Naive thymus-derived CD4-positive, alpha-beta T cell (primary cell): ENCODE measurements around the gene SLC12A5. TPM values are rescaled to one million over a fixed set of nuclear protein-coding genes. Genes with fewer than 3 reads are reported as not detected.

Experiments used
- ATAC-seq: fragments of 150-1000 bp; cut with Tn5 transposase; 2 replicates; pipeline ENCODE4 v1.10.0; 2021; ENCODE audit warnings: mild to moderate bottlenecking, moderate library complexity
- CTCF ChIA-PET: fragments of 350-600 bp; sonication (Branson Sonifier 250); formaldehyde crosslinking; loops from one replicate; lab custom pipeline; 2021; ENCODE audit warnings: antibody characterized with exemption; lab: Charles Lee
- POLR2A ChIA-PET: fragments of 350-600 bp; sonication (Branson Sonifier 250); formaldehyde crosslinking; loops from one replicate; lab custom pipeline; 2021; ENCODE audit warnings: antibody characterized with exemption, inconsistent platforms; lab: Charles Lee
- DNase-seq, 9 donors: peaks; one replicate each; pipeline versions ENCODE4 v3.0.0 to v3.0.0-alpha.2; 2020 to 2022; ENCODE audit warnings: mixed read lengths in 1 of 9
- H3K27ac ChIP-seq: one replicate; pipeline ENCODE4 v1.7.0; 2013; ENCODE audit warnings: mild to moderate bottlenecking, low read depth, low read length, moderate library complexity
- H3K27me3 ChIP-seq, 2 donors: one replicate each; pipeline ENCODE4 v1.7.0; 2013; ENCODE audit warnings: low read length in 2 of 2, mild to moderate bottlenecking in 2 of 2, moderate library complexity in 2 of 2; ENCODE audit not compliant: control insufficient read depth in 2 of 2, insufficient read depth in 2 of 2
- H3K36me3 ChIP-seq, 3 experiments: 1 replicate in 2 of 3; 2 replicates in 1 of 3; pipeline ENCODE4 v1.7.0; 2013; ENCODE audit warnings: low read length in 3 of 3, mild to moderate bottlenecking in 3 of 3, moderate library complexity in 1 of 3; ENCODE audit not compliant: insufficient read depth in 3 of 3, control insufficient read depth in 2 of 3
- H3K4me1 ChIP-seq, 2 donors: one replicate each; pipeline ENCODE4 v1.7.0; 2013; ENCODE audit warnings: low read length in 2 of 2, mild to moderate bottlenecking in 2 of 2, moderate library complexity in 1 of 2; ENCODE audit not compliant: control insufficient read depth in 2 of 2, insufficient read depth in 2 of 2
- H3K4me3 ChIP-seq: 2 replicates; pipeline ENCODE4 v1.7.0; 2013; ENCODE audit warnings: mild to moderate bottlenecking, low read length
- H3K9me3 ChIP-seq, 3 experiments: 1 replicate in 2 of 3; 2 replicates in 1 of 3; pipeline ENCODE4 v1.7.0; 2013; ENCODE audit warnings: low read length in 3 of 3; ENCODE audit not compliant: control insufficient read depth in 2 of 3
- H3K27ac Mint-ChIP-seq, 9 donors: one replicate each; pipeline ENCODE4 v1.8.0; 2020 to 2022; ENCODE audit warnings: mixed read lengths in 9 of 9, mild to moderate bottlenecking in 8 of 9, moderate library complexity in 5 of 9, inconsistent platforms in 2 of 9
- H3K27me3 Mint-ChIP-seq, 5 donors: one replicate each; pipeline ENCODE4 v1.8.0; 2021 to 2022; ENCODE audit warnings: mixed read lengths in 5 of 5, mild to moderate bottlenecking in 1 of 5
- H3K36me3 Mint-ChIP-seq, 5 donors: one replicate each; pipeline ENCODE4 v1.8.0; 2020 to 2022; ENCODE audit warnings: mixed read lengths in 5 of 5, mild to moderate bottlenecking in 3 of 5, inconsistent platforms in 1 of 5
- H3K4me1 Mint-ChIP-seq, 7 donors: one replicate each; pipeline ENCODE4 v1.8.0; 2020 to 2022; ENCODE audit warnings: mixed read lengths in 7 of 7, mild to moderate bottlenecking in 3 of 7, inconsistent platforms in 1 of 7
- H3K4me3 Mint-ChIP-seq, 10 donors: one replicate each; pipeline ENCODE4 v1.8.0; 2020 to 2022; ENCODE audit warnings: mild to moderate bottlenecking in 10 of 10, mixed read lengths in 10 of 10, moderate library complexity in 6 of 10, inconsistent platforms in 2 of 10
- H3K9me3 Mint-ChIP-seq, 11 donors: one replicate each; pipeline ENCODE4 v1.8.0; 2020 to 2022; ENCODE audit warnings: mixed read lengths in 11 of 11, mild to moderate bottlenecking in 4 of 11, inconsistent platforms in 1 of 11, moderate library complexity in 1 of 11
- intact Hi-C, 2 donors: fragments of 100-400 bp; cut with micrococcal nuclease; formaldehyde crosslinking; loops; one replicate each; pipeline ENCODE4 v1.15.1; 2023
- polyA plus RNA-seq, 2 donors: library from polyadenylated mRNA; unstranded; fragments of 300-500 nt; fragmentation: Illumina TruSeq; gene quantifications; one replicate each; pipeline ENCODE4 v1.2.3, GENCODE V29; 2021
- total RNA-seq, 6 experiments: library from RNA in 5 of 6; stranded (reverse) in 5 of 6; gene quantifications; 1 replicate in 5 of 6; 2 replicates in 1 of 6; pipeline ENCODE4 v1.2.3 and lab custom pipeline; 2021 to 2026

SLC12A5 gene
- total and polyA plus RNA-seq, 7 experiments from 2014 or later: not detected

GRCh38 chr20:46044896-46045295 is 15.9 kb downstream of the SLC12A5 start:
- Histone ChIP-seq H3K27ac (no peak overlapping the region), H3K27me3 (no peaks in the 10 kb centered on the region), H3K9me3 (no peaks in the 10 kb centered on the region), H3K4me3 (no peak overlapping the region), H3K36me3 (no peaks in the 10 kb centered on the region), H3K4me1 (no peaks in the 10 kb centered on the region)
- Mint-ChIP-seq H3K4me3 (no peak overlapping the region), H3K4me1 (no peaks in the 10 kb centered on the region), H3K27ac (no peak overlapping the region), H3K36me3 (peaks cover 0 to 5% (median 0%) of the 10 kb centered on the region in 5 donors), H3K27me3 (peaks cover 6 to 70% (median 51%) of the 10 kb centered on the region in 5 donors), H3K9me3 (peaks cover 0 to 7% (median 2%) of the 10 kb centered on the region in 11 donors)
- CTCF ChIA-PET: interaction anchor here (0.7 kb wide), 1 partner anchor 44 kb away, joined by 3 read pairs; no protein-coding TSS in a partner anchor
- no peak for ATAC-seq
- intact Hi-C loops: no loop called here
- DNase-seq: no peak
- POLR2A ChIA-PET: no interaction called here

DNA sequence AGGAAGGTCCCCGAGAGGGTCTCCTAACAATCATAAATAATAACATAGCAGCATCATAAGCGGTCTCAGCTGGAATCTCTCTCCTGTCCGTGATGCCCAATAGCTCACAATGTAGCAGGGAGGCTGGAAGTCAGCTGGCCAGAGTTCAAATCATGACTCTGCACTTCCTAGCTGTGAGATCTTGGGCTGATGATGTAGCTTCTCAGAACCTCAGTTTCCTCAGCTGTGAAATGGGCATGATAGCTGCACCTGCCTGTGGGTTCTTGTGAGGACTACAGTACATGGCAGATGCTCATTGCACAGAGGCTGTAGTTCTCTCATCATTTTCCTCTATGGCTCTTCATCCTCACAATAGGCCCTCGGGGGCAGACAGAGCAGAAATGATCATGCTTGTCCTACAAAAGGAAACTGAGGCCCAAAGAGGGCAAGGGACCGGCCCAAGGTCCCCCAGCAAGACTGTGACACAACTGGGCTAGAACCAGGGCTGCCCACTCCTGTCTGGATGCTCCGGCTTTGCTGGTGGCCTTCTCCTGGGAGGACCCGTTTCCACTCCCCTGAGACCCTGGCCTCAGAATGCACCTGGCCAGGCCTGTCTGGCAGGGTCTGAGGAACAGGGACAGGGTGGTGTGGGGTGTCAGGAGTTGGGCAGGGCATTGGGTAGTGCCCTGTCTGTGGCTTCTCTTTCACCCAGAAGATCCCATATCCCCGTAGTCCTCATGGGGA is 17.7 kb downstream of the SLC12A5 start:
- H3K4me1 ChIP-seq: no peaks in the 10 kb centered on the region
- ATAC-seq: no peak
- no peak overlapping the region for H3K27ac Mint-ChIP-seq
- DNase-seq: no peak
- ChIA-PET POLR2A (no interaction called here), CTCF (no interaction called here)
- no peaks in the 10 kb centered on the region for H3K4me1 Mint-ChIP-seq
- no peak overlapping the region for H3K4me3 ChIP-seq
- peaks cover 7 to 54% (median 43%) of the 10 kb centered on the region in 5 donors for H3K27me3 Mint-ChIP-seq
- no peaks in the 10 kb centered on the region for H3K27me3 ChIP-seq
- peaks cover 0 to 2% (median 0%) of the 10 kb centered on the region in 11 donors for H3K9me3 Mint-ChIP-seq
- H3K4me3 Mint-ChIP-seq: no peak overlapping the region
- H3K27ac ChIP-seq: no peak overlapping the region
- H3K9me3 ChIP-seq: no peaks in the 10 kb centered on the region
- intact Hi-C loops: no loop called here
- no peaks in the 10 kb centered on the region for H3K36me3 ChIP-seq
- peaks cover 0 to 4% (median 0%) of the 10 kb centered on the region in 5 donors for H3K36me3 Mint-ChIP-seq

- no peak overlapping the region for H3K27ac Mint-ChIP-seq
- peaks cover 0 to 2% (median 0%) of the 10 kb centered on the region in 11 donors for H3K9me3 Mint-ChIP-seq
- ChIA-PET POLR2A (no interaction called here), CTCF (no interaction called here)
- H3K27me3 Mint-ChIP-seq: peaks cover 7 to 43% (median 32%) of the 10 kb centered on the region in 5 donors
- no peak for ATAC-seq
- intact Hi-C loops: no loop called here
- H3K27me3 ChIP-seq: no peaks in the 10 kb centered on the region
- peaks cover 0 to 4% (median 0%) of the 10 kb centered on the region in 5 donors for H3K36me3 Mint-ChIP-seq
- no peak overlapping the region for H3K4me3 Mint-ChIP-seq
- H3K9me3 ChIP-seq: no peaks in the 10 kb centered on the region
- no peaks in the 10 kb centered on the region for H3K4me1 Mint-ChIP-seq
- no peak overlapping the region for H3K4me3 ChIP-seq
- no peaks in the 10 kb centered on the region for H3K4me1 ChIP-seq
- H3K27ac ChIP-seq: no peak overlapping the region
- DNase-seq: no peak
- H3K36me3 ChIP-seq: no peaks in the 10 kb centered on the region
These were observed 18.8 kb downstream of the SLC12A5 start for GRCh38 chr20:46047821-46048220.

- H3K27ac Mint-ChIP-seq: no peak overlapping the region
These were observed 20.2 kb downstream of the SLC12A5 start for GRCh38 chr20:46049190-46049589.

DNA sequence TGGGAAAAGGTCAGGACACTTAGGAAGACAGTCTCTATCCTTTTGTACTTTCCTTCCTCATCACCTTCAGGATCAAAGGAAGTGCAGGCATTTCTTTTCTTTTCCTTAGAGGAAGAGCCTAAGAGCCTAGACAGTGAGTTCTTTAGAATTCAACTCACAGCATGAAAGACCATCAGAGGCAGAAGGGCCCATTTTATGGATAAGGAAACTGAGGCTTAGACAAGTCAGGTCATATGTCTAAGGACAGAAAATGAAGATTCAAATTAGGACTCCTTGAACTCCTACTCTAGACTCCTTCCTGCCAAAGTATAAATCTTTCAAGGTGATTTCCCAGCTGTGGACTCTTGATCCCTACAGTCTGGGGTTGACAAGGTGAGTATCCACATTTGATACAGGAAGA is 20.8 kb downstream of the SLC12A5 start:
- ChIA-PET POLR2A (no interaction called here), CTCF (no interaction called here)
- no peaks in the 10 kb centered on the region for H3K36me3 Mint-ChIP-seq

More at GRCh38 chr20:46049190-46049589, 20.2 kb downstream of the SLC12A5 start:
- no peak for DNase-seq
- Mint-ChIP-seq H3K4me1 (no peaks in the 10 kb centered on the region), H3K9me3 (peaks cover 0 to 2% (median 0%) of the 10 kb centered on the region in 11 donors), H3K36me3 (peaks cover 0 to under 1% (median 0%) of the 10 kb centered on the region in 5 donors), H3K27me3 (peaks cover 4 to 33% (median 21%) of the 10 kb centered on the region in 5 donors), H3K4me3 (no peak overlapping the region)
- POLR2A ChIA-PET: no interaction called here
- Histone ChIP-seq H3K36me3 (no peaks in the 10 kb centered on the region), H3K9me3 (no peaks in the 10 kb centered on the region), H3K4me3 (no peak overlapping the region), H3K27me3 (no peaks in the 10 kb centered on the region), H3K4me1 (no peaks in the 10 kb centered on the region), H3K27ac (no peak overlapping the region)
- intact Hi-C loops: no loop called here
- CTCF ChIA-PET: no interaction called here
- ATAC-seq: no peak

GRCh38 chr20:46050444-46050843 is 21.4 kb downstream of the SLC12A5 start:
- no peak overlapping the region for H3K4me3 Mint-ChIP-seq
- POLR2A ChIA-PET: no interaction called here
- Histone ChIP-seq H3K27ac (no peak overlapping the region), H3K27me3 (no peaks in the 10 kb centered on the region), H3K4me3 (no peak overlapping the region), H3K4me1 (no peaks in the 10 kb centered on the region), H3K36me3 (no peaks in the 10 kb centered on the region), H3K9me3 (no peaks in the 10 kb centered on the region)
- peaks cover 10 to 31% (median 24%) of the 10 kb centered on the region in 5 donors for H3K27me3 Mint-ChIP-seq
- no peak overlapping the region for H3K27ac Mint-ChIP-seq
- peaks cover 0 to 4% (median 0%) of the 10 kb centered on the region in 11 donors for H3K9me3 Mint-ChIP-seq
- no peaks in the 10 kb centered on the region for H3K36me3 Mint-ChIP-seq
- no peak for DNase-seq
- CTCF ChIA-PET: no interaction called here
- no peak for ATAC-seq
- peaks cover 0 to 1% (median 0%) of the 10 kb centered on the region in 7 donors for H3K4me1 Mint-ChIP-seq
- intact Hi-C loops: no loop called here

More for the DNA sequence above, 20.8 kb downstream of the SLC12A5 start:
- no peaks in the 10 kb centered on the region for H3K9me3 ChIP-seq
- DNase-seq: no peak
- Mint-ChIP-seq H3K9me3 (peaks cover 0 to 2% (median 0%) of the 10 kb centered on the region in 11 donors), H3K27ac (no peak overlapping the region), H3K27me3 (peaks cover 6 to 31% (median 22%) of the 10 kb centered on the region in 5 donors), H3K4me3 (no peak overlapping the region), H3K4me1 (no peaks in the 10 kb centered on the region)
- no peaks in the 10 kb centered on the region for H3K27me3 ChIP-seq
- H3K4me3 ChIP-seq: no peak overlapping the region
- no peak for ATAC-seq
- H3K36me3 ChIP-seq: no peaks in the 10 kb centered on the region
- intact Hi-C loops: no loop called here
- H3K27ac ChIP-seq: no peak overlapping the region
- H3K4me1 ChIP-seq: no peaks in the 10 kb centered on the region

GRCh38 chr20:46050885-46051284 is 21.9 kb downstream of the SLC12A5 start:
- no peak overlapping the region for H3K4me3 Mint-ChIP-seq
- no peaks in the 10 kb centered on the region for H3K9me3 ChIP-seq
- intact Hi-C loops: no loop called here
- no peaks in the 10 kb centered on the region for H3K4me1 ChIP-seq
- no peak overlapping the region for H3K27ac ChIP-seq
- H3K36me3 ChIP-seq: no peaks in the 10 kb centered on the region
- H3K27me3 Mint-ChIP-seq: peaks cover 15 to 30% (median 25%) of the 10 kb centered on the region in 5 donors
- H3K4me1 Mint-ChIP-seq: peaks cover 0 to 1% (median 0%) of the 10 kb centered on the region in 7 donors
- ATAC-seq: no peak
- no peak for DNase-seq
- H3K9me3 Mint-ChIP-seq: peaks cover 0 to 4% (median 0%) of the 10 kb centered on the region in 11 donors
- H3K4me3 ChIP-seq: no peak overlapping the region
- H3K27me3 ChIP-seq: no peaks in the 10 kb centered on the region
- CTCF ChIA-PET: no interaction called here
- POLR2A ChIA-PET: no interaction called here
- no peaks in the 10 kb centered on the region for H3K36me3 Mint-ChIP-seq
- no peak overlapping the region for H3K27ac Mint-ChIP-seq
